GM12878 (cell line): ENCODE results near the gene PEMT. TPM values are rescaled to one million over a fixed set of nuclear protein-coding genes. Genes with fewer than 3 reads are reported as not detected.

Source experiments
- CUX1 ChIP-seq: IDR thresholded peaks from 2 replicates; pipeline ENCODE4 v1.6.1; 2012; ENCODE audit warnings: improper control_type of control experiment, low read depth, low read length; ENCODE audit not compliant: insufficient replicate concordance
- MEF2B ChIP-seq: fragments of 450-650 bp; IDR thresholded peaks from 2 replicates; pipeline ENCODE4 v1.6.1; 2018; ENCODE audit warnings: mild to moderate bottlenecking, moderate library complexity; ENCODE audit not compliant: partially characterized antibody, poor library complexity, severe bottlenecking
- MLLT1 ChIP-seq: fragments of 450-650 bp; IDR thresholded peaks from 2 replicates; pipeline ENCODE4 v1.6.1; 2016; ENCODE audit warnings: mild to moderate bottlenecking
- RAD51 ChIP-seq: fragments of 450-650 bp; IDR thresholded peaks from 2 replicates; pipeline ENCODE4 v1.6.1; 2016; ENCODE audit warnings: moderate library complexity, mild to moderate bottlenecking, inconsistent platforms
- SMAD5 ChIP-seq: IDR thresholded peaks from 2 replicates; pipeline ENCODE4 v1.6.1; 2016; ENCODE audit warnings: antibody characterized with exemption, low read depth
- ZNF24 ChIP-seq: fragments of 450-650 bp; IDR thresholded peaks from 2 replicates; pipeline ENCODE4 v1.6.1; 2017; ENCODE audit warnings: antibody characterized with exemption, mild to moderate bottlenecking
- polyA plus RNA-seq, 11 experiments: library from polyadenylated mRNA; depleted of rRNA in 4 of 11; unstranded in 6 of 11; stranded (reverse) in 5 of 11; fragments of >200 nt; fragmentation: Nextera tagmentation in 4 of 11; fragmentation: Illumina TruSeq in 1 of 11; extraction: Ambion mirVana in 4 of 11; extraction: Trizol in 1 of 11; gene quantifications; 1 replicate in 1 of 11; 2 replicates in 10 of 11; pipeline versions ENCODE4 v1.2.1 to v1.2.3, GENCODE V29; 2011 to 2016; ENCODE audit warnings: inconsistent platforms in 2 of 11, missing spikeins in 2 of 11, low read depth in 1 of 11
- total RNA-seq, 4 experiments: library from RNA; depleted of rRNA in 3 of 4; stranded (reverse); fragments of >200 nt in 3 of 4; fragmentation: Illumina TruSeq in 1 of 4; extraction: Trizol in 1 of 4; gene quantifications; 2 replicates each; pipeline versions ENCODE4 v1.2.1 to v1.2.3, GENCODE V29; 2013 to 2021
- TF ChIP-seq, protein P1 (sequence below): fragments of 450-650 bp; formaldehyde crosslinking; IDR thresholded peaks from 2 replicates; pipeline ENCODE4 v1.4.0; 2020; ENCODE audit warnings: mild to moderate bottlenecking, moderate library complexity
- TF ChIP-seq, protein P2 (sequence below): IDR thresholded peaks from 2 replicates; pipeline ENCODE4 v1.6.1; 2011; ENCODE audit warnings: low read depth, low read length, improper control_type of control experiment, borderline replicate concordance

Gene PEMT
- total and polyA plus RNA-seq, 10 of the 15 experiments (the other 5 are each of a cell fraction or from before 2014, with no cell fraction given) = 2.8 to 44.7 (median 25.4) TPM

- no peak for TF ChIP-seq CUX1
- TF ChIP-seq, protein P1, sequence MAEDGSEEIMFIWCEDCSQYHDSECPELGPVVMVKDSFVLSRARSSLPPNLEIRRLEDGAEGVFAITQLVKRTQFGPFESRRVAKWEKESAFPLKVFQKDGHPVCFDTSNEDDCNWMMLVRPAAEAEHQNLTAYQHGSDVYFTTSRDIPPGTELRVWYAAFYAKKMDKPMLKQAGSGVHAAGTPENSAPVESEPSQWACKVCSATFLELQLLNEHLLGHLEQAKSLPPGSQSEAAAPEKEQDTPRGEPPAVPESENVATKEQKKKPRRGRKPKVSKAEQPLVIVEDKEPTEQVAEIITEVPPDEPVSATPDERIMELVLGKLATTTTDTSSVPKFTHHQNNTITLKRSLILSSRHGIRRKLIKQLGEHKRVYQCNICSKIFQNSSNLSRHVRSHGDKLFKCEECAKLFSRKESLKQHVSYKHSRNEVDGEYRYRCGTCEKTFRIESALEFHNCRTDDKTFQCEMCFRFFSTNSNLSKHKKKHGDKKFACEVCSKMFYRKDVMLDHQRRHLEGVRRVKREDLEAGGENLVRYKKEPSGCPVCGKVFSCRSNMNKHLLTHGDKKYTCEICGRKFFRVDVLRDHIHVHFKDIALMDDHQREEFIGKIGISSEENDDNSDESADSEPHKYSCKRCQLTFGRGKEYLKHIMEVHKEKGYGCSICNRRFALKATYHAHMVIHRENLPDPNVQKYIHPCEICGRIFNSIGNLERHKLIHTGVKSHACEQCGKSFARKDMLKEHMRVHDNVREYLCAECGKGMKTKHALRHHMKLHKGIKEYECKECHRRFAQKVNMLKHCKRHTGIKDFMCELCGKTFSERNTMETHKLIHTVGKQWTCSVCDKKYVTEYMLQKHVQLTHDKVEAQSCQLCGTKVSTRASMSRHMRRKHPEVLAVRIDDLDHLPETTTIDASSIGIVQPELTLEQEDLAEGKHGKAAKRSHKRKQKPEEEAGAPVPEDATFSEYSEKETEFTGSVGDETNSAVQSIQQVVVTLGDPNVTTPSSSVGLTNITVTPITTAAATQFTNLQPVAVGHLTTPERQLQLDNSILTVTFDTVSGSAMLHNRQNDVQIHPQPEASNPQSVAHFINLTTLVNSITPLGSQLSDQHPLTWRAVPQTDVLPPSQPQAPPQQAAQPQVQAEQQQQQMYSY = no peak
- no peak for TF ChIP-seq ZNF24
- TF ChIP-seq MLLT1 = no peak
- TF ChIP-seq RAD51 = no peak
- TF ChIP-seq, protein P2, sequence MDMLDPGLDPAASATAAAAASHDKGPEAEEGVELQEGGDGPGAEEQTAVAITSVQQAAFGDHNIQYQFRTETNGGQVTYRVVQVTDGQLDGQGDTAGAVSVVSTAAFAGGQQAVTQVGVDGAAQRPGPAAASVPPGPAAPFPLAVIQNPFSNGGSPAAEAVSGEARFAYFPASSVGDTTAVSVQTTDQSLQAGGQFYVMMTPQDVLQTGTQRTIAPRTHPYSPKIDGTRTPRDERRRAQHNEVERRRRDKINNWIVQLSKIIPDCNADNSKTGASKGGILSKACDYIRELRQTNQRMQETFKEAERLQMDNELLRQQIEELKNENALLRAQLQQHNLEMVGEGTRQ = no peak
- TF ChIP-seq SMAD5 = no peak
- TF ChIP-seq MEF2B = no peak
Measured at GRCh38 chr17:17595755-17596154, 4.2 kb upstream of the PEMT start (continued).
